ENCODE data around the gene DAND5. TPM values are rescaled to one million over a fixed set of nuclear protein-coding genes. Genes with fewer than 3 reads are reported as not detected.

Gene DAND5
- total and polyA plus RNA-seq, 2 of the 13 experiments (the other 11 are each of a cell fraction or from before 2014, with no cell fraction given): 0.04 TPM; not detected in 1

GRCh38 chr19:13014101-13014920 lies 44.9 kb downstream of the DAND5 start (continued):
- TF ChIP-seq, protein P1, sequence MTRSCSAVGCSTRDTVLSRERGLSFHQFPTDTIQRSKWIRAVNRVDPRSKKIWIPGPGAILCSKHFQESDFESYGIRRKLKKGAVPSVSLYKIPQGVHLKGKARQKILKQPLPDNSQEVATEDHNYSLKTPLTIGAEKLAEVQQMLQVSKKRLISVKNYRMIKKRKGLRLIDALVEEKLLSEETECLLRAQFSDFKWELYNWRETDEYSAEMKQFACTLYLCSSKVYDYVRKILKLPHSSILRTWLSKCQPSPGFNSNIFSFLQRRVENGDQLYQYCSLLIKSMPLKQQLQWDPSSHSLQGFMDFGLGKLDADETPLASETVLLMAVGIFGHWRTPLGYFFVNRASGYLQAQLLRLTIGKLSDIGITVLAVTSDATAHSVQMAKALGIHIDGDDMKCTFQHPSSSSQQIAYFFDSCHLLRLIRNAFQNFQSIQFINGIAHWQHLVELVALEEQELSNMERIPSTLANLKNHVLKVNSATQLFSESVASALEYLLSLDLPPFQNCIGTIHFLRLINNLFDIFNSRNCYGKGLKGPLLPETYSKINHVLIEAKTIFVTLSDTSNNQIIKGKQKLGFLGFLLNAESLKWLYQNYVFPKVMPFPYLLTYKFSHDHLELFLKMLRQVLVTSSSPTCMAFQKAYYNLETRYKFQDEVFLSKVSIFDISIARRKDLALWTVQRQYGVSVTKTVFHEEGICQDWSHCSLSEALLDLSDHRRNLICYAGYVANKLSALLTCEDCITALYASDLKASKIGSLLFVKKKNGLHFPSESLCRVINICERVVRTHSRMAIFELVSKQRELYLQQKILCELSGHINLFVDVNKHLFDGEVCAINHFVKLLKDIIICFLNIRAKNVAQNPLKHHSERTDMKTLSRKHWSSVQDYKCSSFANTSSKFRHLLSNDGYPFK (CRISPR knock-in tag; IDR thresholded peaks at IDR 0.05; ENCODE audit: borderline replicate concordance): no peak
- TF ChIP-seq RCOR2 (CRISPR knock-in tag; IDR thresholded peaks at IDR 0.05): no peak
- TF ChIP-seq ZNF775 (CRISPR knock-in tag; IDR thresholded peaks at IDR 0.05; ENCODE audit: borderline replicate concordance): no peak
- no peak for TF ChIP-seq ZNF724P (CRISPR knock-in tag; IDR thresholded peaks at IDR 0.05; ENCODE audit: borderline replicate concordance)

- ChIA-PET CTCF (ENCODE audit: low intra/inter-chr PET ratio, low total read pairs) (no interaction called here), POLR2A (interaction anchor here (2.6 kb wide), 1 partner anchor 12 kb away, joined by 13 read pairs; no protein-coding TSS in a partner anchor)
- Histone ChIP-seq H3K4me2 (ENCODE audit: low read depth, low read length) (no peak overlapping the region), H3K79me2 (ENCODE audit: insufficient read depth, low read length) (peaks cover 42% of the 10 kb centered on the region), H3K27ac (ENCODE audit: extremely low read length, insufficient read depth, low read length) (no peak overlapping the region), H3K4me1 (ENCODE audit: insufficient read depth, low read length) (peaks cover 34% of the 10 kb centered on the region), H3K9ac (ENCODE audit: insufficient read depth, low read depth, low read length) (no peak overlapping the region), H4K20me1 (ENCODE audit: insufficient read depth, low read length) (no peaks in the 10 kb centered on the region), H3K36me3 (replicated peaks in 1 of 2; ENCODE audit: control insufficient read depth in 1 of 2, insufficient read depth in 2 of 2, low read length in 2 of 2) (peaks cover 0 to 2% of the 10 kb centered on the region in 2 experiments; a peak in 1 of 5 replicates), H3K9me3 (ENCODE audit: low read length) (no peaks in the 10 kb centered on the region), H3K27me3 (ENCODE audit: control insufficient read depth in 1 of 2, insufficient read depth in 2 of 2, low read length in 2 of 2) (no peaks in the 10 kb centered on the region), H2AFZ (ENCODE audit: low read length) (no peak overlapping the region), H3K4me3 (replicated peaks in 1 of 3; ENCODE audit: insufficient read depth in 1 of 3, low read depth in 2 of 3, low read length in 3 of 3) (no peak overlapping the region)
- 94% methylated on average over 4 of the region's 4 CpGs for WGBS (ENCODE audit: low lambda C conversion rate)
- no peak for FAIRE-seq
- no peak for TF ChIP-seq KLF15 (CRISPR knock-in tag; IDR thresholded peaks at IDR 0.05; ENCODE audit: borderline replicate concordance)
- TF ChIP-seq MEIS2 (CRISPR knock-in tag; IDR thresholded peaks at IDR 0.05): no peak
- no peak for TF ChIP-seq YEATS4 (CRISPR knock-in tag; IDR thresholded peaks at IDR 0.05; ENCODE audit: borderline replicate concordance)
- TF ChIP-seq, protein P2, sequence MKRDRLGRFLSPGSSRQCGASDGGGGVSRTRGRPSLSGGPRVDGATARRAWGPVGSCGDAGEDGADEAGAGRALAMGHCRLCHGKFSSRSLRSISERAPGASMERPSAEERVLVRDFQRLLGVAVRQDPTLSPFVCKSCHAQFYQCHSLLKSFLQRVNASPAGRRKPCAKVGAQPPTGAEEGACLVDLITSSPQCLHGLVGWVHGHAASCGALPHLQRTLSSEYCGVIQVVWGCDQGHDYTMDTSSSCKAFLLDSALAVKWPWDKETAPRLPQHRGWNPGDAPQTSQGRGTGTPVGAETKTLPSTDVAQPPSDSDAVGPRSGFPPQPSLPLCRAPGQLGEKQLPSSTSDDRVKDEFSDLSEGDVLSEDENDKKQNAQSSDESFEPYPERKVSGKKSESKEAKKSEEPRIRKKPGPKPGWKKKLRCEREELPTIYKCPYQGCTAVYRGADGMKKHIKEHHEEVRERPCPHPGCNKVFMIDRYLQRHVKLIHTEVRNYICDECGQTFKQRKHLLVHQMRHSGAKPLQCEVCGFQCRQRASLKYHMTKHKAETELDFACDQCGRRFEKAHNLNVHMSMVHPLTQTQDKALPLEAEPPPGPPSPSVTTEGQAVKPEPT (CRISPR knock-in tag; IDR thresholded peaks at IDR 0.05; ENCODE audit: low read depth): no peak
- no peak for TF ChIP-seq STAG1 (CRISPR knock-in tag; IDR thresholded peaks at IDR 0.05)
- TF ChIP-seq, protein P3, sequence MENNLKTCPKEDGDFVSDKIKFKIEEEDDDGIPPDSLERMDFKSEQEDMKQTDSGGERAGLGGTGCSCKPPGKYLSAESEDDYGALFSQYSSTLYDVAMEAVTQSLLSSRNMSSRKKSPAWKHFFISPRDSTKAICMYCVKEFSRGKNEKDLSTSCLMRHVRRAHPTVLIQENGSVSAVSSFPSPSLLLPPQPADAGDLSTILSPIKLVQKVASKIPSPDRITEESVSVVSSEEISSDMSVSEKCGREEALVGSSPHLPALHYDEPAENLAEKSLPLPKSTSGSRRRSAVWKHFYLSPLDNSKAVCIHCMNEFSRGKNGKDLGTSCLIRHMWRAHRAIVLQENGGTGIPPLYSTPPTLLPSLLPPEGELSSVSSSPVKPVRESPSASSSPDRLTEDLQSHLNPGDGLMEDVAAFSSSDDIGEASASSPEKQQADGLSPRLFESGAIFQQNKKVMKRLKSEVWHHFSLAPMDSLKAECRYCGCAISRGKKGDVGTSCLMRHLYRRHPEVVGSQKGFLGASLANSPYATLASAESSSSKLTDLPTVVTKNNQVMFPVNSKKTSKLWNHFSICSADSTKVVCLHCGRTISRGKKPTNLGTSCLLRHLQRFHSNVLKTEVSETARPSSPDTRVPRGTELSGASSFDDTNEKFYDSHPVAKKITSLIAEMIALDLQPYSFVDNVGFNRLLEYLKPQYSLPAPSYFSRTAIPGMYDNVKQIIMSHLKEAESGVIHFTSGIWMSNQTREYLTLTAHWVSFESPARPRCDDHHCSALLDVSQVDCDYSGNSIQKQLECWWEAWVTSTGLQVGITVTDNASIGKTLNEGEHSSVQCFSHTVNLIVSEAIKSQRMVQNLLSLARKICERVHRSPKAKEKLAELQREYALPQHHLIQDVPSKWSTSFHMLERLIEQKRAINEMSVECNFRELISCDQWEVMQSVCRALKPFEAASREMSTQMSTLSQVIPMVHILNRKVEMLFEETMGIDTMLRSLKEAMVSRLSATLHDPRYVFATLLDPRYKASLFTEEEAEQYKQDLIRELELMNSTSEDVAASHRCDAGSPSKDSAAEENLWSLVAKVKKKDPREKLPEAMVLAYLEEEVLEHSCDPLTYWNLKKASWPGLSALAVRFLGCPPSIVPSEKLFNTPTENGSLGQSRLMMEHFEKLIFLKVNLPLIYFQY (CRISPR knock-in tag; IDR thresholded peaks at IDR 0.05; ENCODE audit: borderline replicate concordance): no peak
- in situ Hi-C loops (cut with HindIII; ENCODE audit: extremely low pct_ligation_motif_present, low pct_unique_long_range_greater_than_20kb) (no loop called here), intact Hi-C loops (cut with micrococcal nuclease; ENCODE audit: unreplicated experiment) (no loop called here)
- BruUV-seq (replicated peaks): no TSS peak
- no peak for ATAC-seq
- DNase-seq (ENCODE audit: low spot score): no peak
Observed at GRCh38 chr19:13014921-13015280, 45.5 kb downstream of the DAND5 start.

Data from HepG2 (cell line).